Hepatocyte (in vitro differentiated cells): ENCODE data around the gene OR7G2. TPM values are rescaled to one million over a fixed set of nuclear protein-coding genes. Genes with fewer than 3 reads are reported as not detected.

Source experiments
- DNase-seq: peaks from one replicate; pipeline ENCODE4 v3.0.0-alpha.2; 2016; ENCODE audit warnings: low spot score
- H2AFZ ChIP-seq: fragments of 200-600 bp; sonication (generic); 2 replicates; pipeline ENCODE4 v1.6.0; 2016; ENCODE audit warnings: antibody characterized with exemption, mild to moderate bottlenecking
- H3K27ac ChIP-seq: fragments of 200-600 bp; sonication (generic); 2 replicates; pipeline ENCODE4 v1.5.1; 2016; ENCODE audit warnings: mild to moderate bottlenecking
- H3K27me3 ChIP-seq: fragments of 200-600 bp; sonication (generic); 2 replicates; pipeline ENCODE4 v1.6.1; 2016
- H3K36me3 ChIP-seq: fragments of 200-600 bp; sonication (generic); replicated peaks from 2 replicates; pipeline ENCODE4 v1.5.1; 2016; ENCODE audit warnings: low read depth; ENCODE audit not compliant: insufficient read depth
- H3K4me1 ChIP-seq: fragments of 200-600 bp; sonication (generic); 2 replicates; pipeline ENCODE4 v1.5.1; 2016; ENCODE audit warnings: mild to moderate bottlenecking, moderate library complexity; ENCODE audit not compliant: insufficient read depth
- H3K4me2 ChIP-seq: fragments of 200-600 bp; sonication (generic); 2 replicates; pipeline ENCODE4 v1.6.0; 2016
- H3K4me3 ChIP-seq: fragments of 200-600 bp; sonication (generic); 2 replicates; pipeline ENCODE4 v1.5.1; 2016; ENCODE audit warnings: mild to moderate bottlenecking
- H3K79me2 ChIP-seq: fragments of 200-600 bp; sonication (generic); 2 replicates; pipeline ENCODE4 v1.6.0; 2017; ENCODE audit warnings: mild to moderate bottlenecking
- H3K9me2 ChIP-seq: fragments of 200-600 bp; sonication (generic); replicated peaks from 2 replicates; pipeline ENCODE4 v1.6.0; 2017; ENCODE audit warnings: mild to moderate bottlenecking; ENCODE audit not compliant: insufficient read depth
- H3K9me3 ChIP-seq: fragments of 200-600 bp; sonication (generic); 2 replicates; pipeline ENCODE4 v1.5.1; 2016; ENCODE audit warnings: low read depth, mild to moderate bottlenecking
- H4K20me1 ChIP-seq: fragments of 200-600 bp; sonication (generic); 2 replicates; pipeline ENCODE4 v1.6.0; 2016; ENCODE audit warnings: mild to moderate bottlenecking; ENCODE audit not compliant: insufficient read depth, poor library complexity, severe bottlenecking
- EZH2 ChIP-seq: fragments of 200-600 bp; sonication (generic); IDR thresholded peaks from 2 replicates; pipeline ENCODE4 v1.6.1; 2016; ENCODE audit warnings: antibody characterized with exemption, mild to moderate bottlenecking, borderline replicate concordance
- EZH2phosphoT487 ChIP-seq: fragments of 200-600 bp; sonication (generic); IDR thresholded peaks from one replicate; pipeline ENCODE4 v1.6.1; 2018; ENCODE audit warnings: antibody characterized with exemption, mild to moderate bottlenecking, low read depth, moderate library complexity; ENCODE audit not compliant: unreplicated experiment, severe bottlenecking
- WGBS: methylation state at CpG from one replicate; pipeline ENCODE4 v1.1.6; 2016; ENCODE audit warnings: low lambda C conversion rate; ENCODE audit errors: missing lambda C conversion rate; 5-methylcytosine and 5-hydroxymethylcytosine counted together
- polyA plus RNA-seq: library from polyadenylated mRNA; unstranded; fragments of >200 nt; fragmentation: Nextera tagmentation; extraction: Ambion mirVana; gene quantifications from 2 replicates; pipeline ENCODE4 v1.2.1, GENCODE V29; 2016
- total RNA-seq: library from RNA; depleted of rRNA; stranded (reverse); fragments of >200 nt; gene quantifications from 2 replicates; pipeline ENCODE4 v1.2.3, GENCODE V29; 2014
- TF ChIP-seq, protein P1 (sequence below): fragments of 200-600 bp; sonication (generic); IDR thresholded peaks from 2 replicates; pipeline ENCODE4 v1.5.1; 2016; ENCODE audit warnings: antibody characterized with exemption, mild to moderate bottlenecking; ENCODE audit not compliant: poor library complexity

Gene OR7G2
- total and polyA plus RNA-seq, 2 experiments from 2014 or later = not detected

DNA sequence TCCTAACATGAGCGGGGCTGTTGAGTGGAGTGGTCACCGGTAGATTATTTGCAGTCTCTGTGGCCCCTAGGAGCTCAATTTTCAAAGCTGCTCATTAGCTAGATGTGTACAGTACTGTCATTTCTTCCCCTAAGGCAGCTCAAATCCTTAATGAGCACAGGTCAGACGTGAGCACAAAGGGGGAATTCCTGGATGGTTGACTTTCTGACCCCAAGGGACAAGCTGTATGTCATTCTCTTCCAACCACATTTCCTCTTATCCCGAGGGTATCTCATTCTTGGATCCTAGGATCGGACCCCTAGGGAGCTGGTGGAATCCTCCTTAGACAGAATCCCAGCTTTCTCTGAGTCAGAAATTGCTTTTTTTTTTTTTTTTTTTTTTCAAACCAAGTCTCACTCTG lies 25.1 kb upstream of the OR7G2 start:
- Histone ChIP-seq H3K27me3 (no peaks in the 10 kb centered on the region), H4K20me1 (no peaks in the 10 kb centered on the region), H3K79me2 (no peaks in the 10 kb centered on the region), H3K4me3 (no peak overlapping the region), H3K4me2 (no peak overlapping the region), H3K9me2 (no peaks in the 10 kb centered on the region), H3K9me3 (no peaks in the 10 kb centered on the region), H3K36me3 (no peaks in the 10 kb centered on the region), H2AFZ (no peak overlapping the region), H3K4me1 (no peaks in the 10 kb centered on the region), H3K27ac (no peak overlapping the region)
- no peak for TF ChIP-seq EZH2phosphoT487
- TF ChIP-seq, protein P1, sequence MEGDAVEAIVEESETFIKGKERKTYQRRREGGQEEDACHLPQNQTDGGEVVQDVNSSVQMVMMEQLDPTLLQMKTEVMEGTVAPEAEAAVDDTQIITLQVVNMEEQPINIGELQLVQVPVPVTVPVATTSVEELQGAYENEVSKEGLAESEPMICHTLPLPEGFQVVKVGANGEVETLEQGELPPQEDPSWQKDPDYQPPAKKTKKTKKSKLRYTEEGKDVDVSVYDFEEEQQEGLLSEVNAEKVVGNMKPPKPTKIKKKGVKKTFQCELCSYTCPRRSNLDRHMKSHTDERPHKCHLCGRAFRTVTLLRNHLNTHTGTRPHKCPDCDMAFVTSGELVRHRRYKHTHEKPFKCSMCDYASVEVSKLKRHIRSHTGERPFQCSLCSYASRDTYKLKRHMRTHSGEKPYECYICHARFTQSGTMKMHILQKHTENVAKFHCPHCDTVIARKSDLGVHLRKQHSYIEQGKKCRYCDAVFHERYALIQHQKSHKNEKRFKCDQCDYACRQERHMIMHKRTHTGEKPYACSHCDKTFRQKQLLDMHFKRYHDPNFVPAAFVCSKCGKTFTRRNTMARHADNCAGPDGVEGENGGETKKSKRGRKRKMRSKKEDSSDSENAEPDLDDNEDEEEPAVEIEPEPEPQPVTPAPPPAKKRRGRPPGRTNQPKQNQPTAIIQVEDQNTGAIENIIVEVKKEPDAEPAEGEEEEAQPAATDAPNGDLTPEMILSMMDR = no peak
- TF ChIP-seq EZH2 = no peak
- WGBS = 73% methylated on average over 5 of the region's 5 CpGs
- DNase-seq = no peak

DNA sequence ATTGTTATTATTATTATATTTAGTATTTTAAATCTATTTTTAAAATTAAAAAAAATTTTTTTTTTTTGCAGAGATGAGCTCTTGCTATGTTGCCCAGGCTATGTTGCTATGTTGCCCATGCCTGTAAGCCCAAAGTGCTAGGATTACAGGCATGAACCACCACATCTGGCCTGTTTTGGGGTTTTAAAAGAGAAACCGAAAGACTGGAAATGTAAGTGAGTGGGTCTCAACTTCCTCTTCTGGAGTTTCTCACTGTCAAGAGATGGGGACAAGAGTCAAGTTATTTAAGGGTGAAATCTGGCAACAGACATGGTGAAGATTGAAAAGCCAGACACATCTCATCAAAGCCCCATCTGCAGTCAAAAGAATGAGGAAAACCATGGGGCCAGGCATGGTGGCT lies 23.7 kb upstream of the OR7G2 start:
- Histone ChIP-seq H3K9me2 (no peaks in the 10 kb centered on the region), H3K4me2 (no peak overlapping the region), H3K4me3 (no peak overlapping the region), H3K27ac (no peak overlapping the region), H3K27me3 (no peaks in the 10 kb centered on the region), H3K4me1 (no peaks in the 10 kb centered on the region), H4K20me1 (no peaks in the 10 kb centered on the region), H3K36me3 (no peaks in the 10 kb centered on the region), H2AFZ (no peak overlapping the region), H3K9me3 (no peaks in the 10 kb centered on the region), H3K79me2 (no peaks in the 10 kb centered on the region)
- 85% methylated on average over 1 of the region's 1 CpG for WGBS
- TF ChIP-seq EZH2 (no peak), EZH2phosphoT487 (no peak)
- TF ChIP-seq, protein P1 = no peak
- no peak for DNase-seq

DNA sequence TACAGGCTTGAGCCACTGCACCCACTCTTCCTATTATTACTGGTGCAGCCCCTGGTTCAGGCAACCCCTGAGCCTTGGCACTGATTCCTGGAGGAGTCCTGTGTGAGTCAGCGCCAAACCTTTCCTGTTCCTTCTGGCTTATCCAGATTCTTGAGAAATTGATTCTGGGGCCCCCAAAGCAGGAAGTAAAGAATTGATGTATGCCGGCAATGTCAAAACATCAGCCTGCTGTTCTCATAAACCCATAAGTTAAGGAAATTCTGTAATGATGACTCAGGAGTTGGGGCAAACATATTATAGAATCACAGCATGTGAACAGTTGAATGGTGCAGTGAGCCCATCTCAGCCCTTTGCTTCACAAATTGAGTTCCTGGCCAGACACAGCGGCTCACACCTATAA lies 20.9 kb upstream of the OR7G2 start:
- 79% methylated on average over 3 of the region's 3 CpGs for WGBS

More for the DNA sequence above, 20.9 kb upstream of the OR7G2 start:
- no peak overlapping the region for H3K4me2 ChIP-seq
- H3K36me3 ChIP-seq = no peaks in the 10 kb centered on the region
- no peak overlapping the region for H3K27ac ChIP-seq
- no peaks in the 10 kb centered on the region for H3K4me1 ChIP-seq
- no peaks in the 10 kb centered on the region for H4K20me1 ChIP-seq
- TF ChIP-seq, protein P1 = no peak
- no peak for TF ChIP-seq EZH2
- no peak for TF ChIP-seq EZH2phosphoT487
- H3K9me3 ChIP-seq = no peaks in the 10 kb centered on the region
- no peaks in the 10 kb centered on the region for H3K9me2 ChIP-seq
- H3K27me3 ChIP-seq = no peaks in the 10 kb centered on the region
- no peak for DNase-seq
- H3K4me3 ChIP-seq = no peak overlapping the region
- H2AFZ ChIP-seq = no peak overlapping the region
- no peaks in the 10 kb centered on the region for H3K79me2 ChIP-seq
